Measurements from ENCODE around the gene PIGU. TPM values are rescaled to one million over a fixed set of nuclear protein-coding genes. Genes with fewer than 3 reads are reported as not detected.

The PIGU gene
- total and polyA plus RNA-seq, 2 donors (not counting 1 experiment from before 2014, with no cell fraction given), result 12.0 to 19.3 TPM

GRCh38 chr20:34703424-34704176 lies 26.7 kb upstream of the PIGU start:
- Mint-ChIP-seq H3K27ac (peak overlapping the region; percentile 91), H3K9me3 (ENCODE audit: insufficient read depth) (no peaks in the 10 kb centered on the region), H3K4me3 (peak overlapping the region; percentile 95), H3K4me1 (peaks cover 24% of the 10 kb centered on the region), H3K27me3 (peaks cover 9% of the 10 kb centered on the region)
- POLR2A ChIA-PET, result interaction anchor here (0.6 to 2.3 kb wide), 3 partner anchors 26 to 739 kb away, joined by 3 to 10 read pairs (median 4); partner anchors contain the start of gene PIGU
- under 1% methylated on average over 13 of the region's 38 CpGs for WGBS (ENCODE audit: insufficient coverage)
- H3K27ac ChIP-seq (ENCODE audit: low read length in 2 of 2), result peak overlapping the region; percentile 15 to 95
- peak overlapping the region; percentile 84 for H2AFZ ChIP-seq (ENCODE audit: insufficient read depth, low read depth, low read length, poor library complexity, severe bottlenecking)
- no peak for ATAC-seq (ENCODE audit: low read depth)
- H3K9me3 ChIP-seq (ENCODE audit: control extremely low read depth in 1 of 3, control insufficient read depth in 2 of 3, insufficient read depth in 1 of 3, low read length in 2 of 3), result no peaks in the 10 kb centered on the region
- no peaks in the 10 kb centered on the region for H3K79me2 ChIP-seq (ENCODE audit: control insufficient read depth, insufficient read depth, low read length)
- CTCF ChIA-PET, result interaction anchor here (0.6 to 3.0 kb wide), 9 partner anchors 8 to 1310 kb away, joined by 3 to 13 read pairs (median 3); partner anchors contain the start of gene PIGU
- no peaks in the 10 kb centered on the region for H3K36me3 ChIP-seq (replicated peaks in 1 of 2; ENCODE audit: control extremely low read depth in 1 of 2, control insufficient read depth in 1 of 2, extremely low read depth in 1 of 2, insufficient read depth in 2 of 2, low read length in 1 of 2)
- no peak for TF ChIP-seq EZH2 (IDR thresholded peaks at IDR 0.05; ENCODE audit: borderline replicate concordance, insufficient read depth, low read depth, low read length, poor library complexity, severe bottlenecking)
- TF ChIP-seq CTCF (IDR thresholded peaks at IDR 0.05), result no peak
- H3K27me3 ChIP-seq (replicated peaks in 1 of 4; ENCODE audit: control extremely low read depth in 1 of 4, control insufficient read depth in 3 of 4, insufficient read depth in 4 of 4, low read length in 3 of 4), result peaks cover 0 to 15% (median 0%) of the 10 kb centered on the region in 4 experiments
- intact Hi-C loops (cut with micrococcal nuclease), result loop anchor here (1.0 to 10.0 kb wide), 7 partner anchors 26 to 709 kb away; partner anchors contain the start of genes AHCY, EDEM2, MAP1LC3A and NCOA6
- H3K4me2 ChIP-seq (replicated peaks; ENCODE audit: low read depth, low read length, poor library complexity, severe bottlenecking), result peak overlapping the region; percentile 99
- no peaks in the 10 kb centered on the region for H4K20me1 ChIP-seq (ENCODE audit: control insufficient read depth, insufficient read depth, low read length, poor library complexity, severe bottlenecking)
- H3K9ac ChIP-seq (ENCODE audit: low read length), result peak overlapping the region; percentile 91
- DNase-seq, result no peak
- H3K4me1 ChIP-seq (ENCODE audit: control insufficient read depth in 2 of 2, insufficient read depth in 2 of 2, low read length in 2 of 2), result peaks cover 18 to 22% of the 10 kb centered on the region in 2 donors
- H3K4me3 ChIP-seq (ENCODE audit: control extremely low read depth in 1 of 5, extremely low read depth in 1 of 5, insufficient read depth in 1 of 5, low read depth in 2 of 5, low read length in 4 of 5), result peak overlapping the region; percentile 68 to 89 (median 81)
